ENCODE data around the gene IFT52. TPM values are rescaled to one million over a fixed set of nuclear protein-coding genes. Genes with fewer than 3 reads are reported as not detected.
A peak's percentile ranks its signal among the peaks of the same experiment; 100 is the strongest.

Gene IFT52
- total RNA-seq, 2 donors from 2014 or later = 41.4 to 58.3 TPM

GRCh38 chr20:43658723-43659419, 68.1 kb downstream of the IFT52 start:
- no peaks in the 10 kb centered on the region for H3K9me3 ChIP-seq (ENCODE audit: control insufficient read depth, low read length)
- peak; percentile 48 for DNase-seq
- H3K4me1 Mint-ChIP-seq = peaks cover 2% of the 10 kb centered on the region
- 87 to 93% methylated on average over 3 to 6 of the region's 6 CpGs for WGBS, 2 experiments (ENCODE audit: insufficient coverage in 1 of 2, insufficient read length in 1 of 2)
- no peak overlapping the region for H3K9ac ChIP-seq (ENCODE audit: extremely low read depth, low read length, poor library complexity, severe bottlenecking)
- peak; percentile 64 for TF ChIP-seq CTCF (conservative IDR thresholded peaks at IDR 0.05)
- no peak overlapping the region for H3K4me3 ChIP-seq (ENCODE audit: low read length)
- no peak overlapping the region for H3K27ac ChIP-seq (ENCODE audit: low read depth, low read length)
- no peak overlapping the region for H3K27ac Mint-ChIP-seq
- H3K27me3 ChIP-seq (ENCODE audit: control insufficient read depth, insufficient read depth, low read length, poor library complexity, severe bottlenecking) = peaks cover 16% of the 10 kb centered on the region
- no peaks in the 10 kb centered on the region for H3K36me3 Mint-ChIP-seq (ENCODE audit: low read depth)
- no peaks in the 10 kb centered on the region for H3K36me3 ChIP-seq (ENCODE audit: control insufficient read depth, insufficient read depth, low read length)
- H3K27me3 Mint-ChIP-seq (ENCODE audit: insufficient read depth) = peaks cover 18% of the 10 kb centered on the region
- H3K4me1 ChIP-seq (ENCODE audit: control insufficient read depth, insufficient read depth, low read length) = no peaks in the 10 kb centered on the region
- H3K9me3 Mint-ChIP-seq = no peaks in the 10 kb centered on the region
- no peak overlapping the region for H3K4me3 Mint-ChIP-seq

GRCh38 chr20:43662943-43663655, 72.4 kb downstream of the IFT52 start:
- H3K36me3 Mint-ChIP-seq (ENCODE audit: low read depth) = no peaks in the 10 kb centered on the region
- H3K4me3 ChIP-seq (ENCODE audit: low read length) = no peak overlapping the region
- H3K9me3 Mint-ChIP-seq = no peaks in the 10 kb centered on the region
- no peaks in the 10 kb centered on the region for H3K4me1 ChIP-seq (ENCODE audit: control insufficient read depth, insufficient read depth, low read length)
- 91 to 94% methylated on average over 2 of the region's 2 CpGs for WGBS, 2 experiments (ENCODE audit: insufficient coverage in 1 of 2, insufficient read length in 1 of 2)
- H3K27ac ChIP-seq (ENCODE audit: low read depth, low read length) = no peak overlapping the region
- peaks cover 6% of the 10 kb centered on the region for H3K4me1 Mint-ChIP-seq
- peaks cover 45% of the 10 kb centered on the region for H3K27me3 Mint-ChIP-seq (ENCODE audit: insufficient read depth)
- no peak overlapping the region for H3K4me3 Mint-ChIP-seq
- H3K27ac Mint-ChIP-seq = no peak overlapping the region
- DNase-seq = peak; percentile 35
- H3K27me3 ChIP-seq (ENCODE audit: control insufficient read depth, insufficient read depth, low read length, poor library complexity, severe bottlenecking) = peaks cover 36% of the 10 kb centered on the region
- no peak for TF ChIP-seq CTCF (conservative IDR thresholded peaks at IDR 0.05)
- H3K9me3 ChIP-seq (ENCODE audit: control insufficient read depth, low read length) = no peaks in the 10 kb centered on the region
- H3K36me3 ChIP-seq (ENCODE audit: control insufficient read depth, insufficient read depth, low read length) = no peaks in the 10 kb centered on the region
- H3K9ac ChIP-seq (ENCODE audit: extremely low read depth, low read length, poor library complexity, severe bottlenecking) = no peak overlapping the region

GRCh38 chr20:43665466-43666176, 74.9 kb downstream of the IFT52 start:
- H3K4me1 Mint-ChIP-seq = peaks cover 6% of the 10 kb centered on the region
- no peak overlapping the region for H3K27ac Mint-ChIP-seq
- Histone ChIP-seq H3K9ac (ENCODE audit: extremely low read depth, low read length, poor library complexity, severe bottlenecking) (no peak overlapping the region), H3K4me1 (ENCODE audit: control insufficient read depth, insufficient read depth, low read length) (no peaks in the 10 kb centered on the region), H3K9me3 (ENCODE audit: control insufficient read depth, low read length) (no peaks in the 10 kb centered on the region), H3K4me3 (ENCODE audit: low read length) (no peak overlapping the region), H3K36me3 (ENCODE audit: control insufficient read depth, insufficient read depth, low read length) (peaks cover 9% of the 10 kb centered on the region), H3K27ac (ENCODE audit: low read depth, low read length) (no peak overlapping the region), H3K27me3 (ENCODE audit: control insufficient read depth, insufficient read depth, low read length, poor library complexity, severe bottlenecking) (peaks cover 36% of the 10 kb centered on the region)
- TF ChIP-seq CTCF (conservative IDR thresholded peaks at IDR 0.05) = no peak
- no peaks in the 10 kb centered on the region for H3K9me3 Mint-ChIP-seq
- no peak overlapping the region for H3K4me3 Mint-ChIP-seq
- peak; percentile 43 for DNase-seq
- H3K36me3 Mint-ChIP-seq (ENCODE audit: low read depth) = peaks cover 6% of the 10 kb centered on the region
- peaks cover 45% of the 10 kb centered on the region for H3K27me3 Mint-ChIP-seq (ENCODE audit: insufficient read depth)
- 73 to 80% methylated on average over 3 to 5 of the region's 6 CpGs for WGBS, 2 experiments (ENCODE audit: insufficient coverage in 1 of 2, insufficient read length in 1 of 2)

Measured in endodermal cell (in vitro differentiated cells).